GM19324 (cell line): Measurements from ENCODE around the gene ORC5.
"Not testable (repeated sequence)": the region's sequence is repeated elsewhere in the genome, so short reads cannot be mapped to it uniquely, and the experiment has no call there.

Experiments used
- ATAC-seq: cut with Tn5 transposase; IDR thresholded peaks from one replicate; pipeline ENCODE4 v1.9.1; 2021; ENCODE audit warnings: mild to moderate bottlenecking, moderate library complexity; ENCODE audit not compliant: unreplicated experiment, low FRiP score

The ORC5 gene

DNA sequence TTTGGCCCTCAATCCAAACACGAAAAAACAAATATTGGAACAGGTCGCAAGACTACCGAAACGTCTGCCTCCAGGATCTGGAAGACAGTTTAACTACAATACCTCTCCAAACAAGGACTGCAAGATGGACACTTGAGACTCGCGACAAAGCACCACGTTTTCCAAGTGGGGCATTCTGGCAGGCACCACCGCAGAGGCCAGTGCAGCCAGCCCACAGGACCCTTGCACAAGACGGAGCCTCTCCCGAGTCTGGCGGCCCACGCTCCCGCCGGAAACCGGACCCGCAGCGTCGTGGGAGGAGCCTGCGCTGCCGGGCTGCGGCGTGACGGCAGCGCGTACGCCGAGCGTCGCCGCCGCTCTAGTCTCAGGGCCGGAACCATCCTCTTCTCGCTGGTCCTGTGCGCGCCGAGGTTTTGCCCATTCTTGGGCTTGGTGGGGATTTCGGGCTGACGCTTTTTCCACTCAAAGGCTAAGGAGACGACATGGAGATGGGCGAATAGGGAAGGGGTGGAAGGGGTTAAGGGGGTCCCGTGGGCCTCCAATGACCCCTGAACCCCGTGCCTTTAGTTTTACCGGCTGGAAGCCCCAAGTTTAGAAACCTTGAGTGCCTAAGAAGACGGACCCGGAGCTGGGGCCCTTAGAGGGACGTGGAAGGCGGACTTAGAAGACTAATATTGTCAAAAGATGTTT, at the start of gene ORC5:
ORC5 (minus strand) TSS at position 283 of the 690 bp plus-strand sequence; CDS start at position 174, 109 bp downstream.
- ATAC-seq, result peak; percentile 100

DNA sequence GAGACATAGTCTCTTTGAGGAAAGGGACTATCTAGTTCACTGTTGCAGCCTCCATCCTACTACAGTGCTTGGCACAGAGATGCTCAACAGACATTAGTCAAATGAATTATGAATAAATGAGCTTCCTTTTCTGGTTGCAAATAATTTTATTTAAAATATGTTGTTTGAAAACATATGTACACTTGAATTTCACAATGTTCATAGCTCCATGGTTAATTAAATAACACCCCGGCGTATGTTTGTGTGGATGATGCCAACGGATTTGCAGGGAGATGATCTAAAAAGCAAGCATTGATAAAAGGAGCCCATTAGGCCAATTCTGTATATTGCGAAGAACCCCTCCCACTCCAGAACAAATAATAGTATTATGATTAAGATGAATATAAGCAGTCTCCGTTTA, 47.8 kb upstream of the ORC5 start:
- no peak for ATAC-seq

DNA sequence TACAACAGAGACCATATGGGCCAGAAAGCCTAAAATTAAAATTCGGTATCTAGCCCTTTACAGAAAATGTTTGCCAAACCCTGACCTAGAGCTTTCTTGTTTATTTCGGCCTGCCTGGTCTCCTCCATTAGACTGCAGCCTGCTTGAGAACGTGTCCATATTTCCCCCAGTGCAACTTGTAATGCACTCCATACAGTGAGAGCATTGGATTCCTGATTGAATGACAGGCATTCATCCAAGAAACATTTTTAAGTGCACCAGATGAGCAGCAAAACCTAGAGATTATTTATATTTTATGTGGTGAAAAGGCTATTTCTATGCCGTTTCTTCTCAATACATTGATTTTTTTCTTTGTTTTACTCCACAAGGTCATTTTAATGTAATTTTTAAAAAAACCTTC, 47.4 kb upstream of the ORC5 start:
- ATAC-seq, result no peak

DNA sequence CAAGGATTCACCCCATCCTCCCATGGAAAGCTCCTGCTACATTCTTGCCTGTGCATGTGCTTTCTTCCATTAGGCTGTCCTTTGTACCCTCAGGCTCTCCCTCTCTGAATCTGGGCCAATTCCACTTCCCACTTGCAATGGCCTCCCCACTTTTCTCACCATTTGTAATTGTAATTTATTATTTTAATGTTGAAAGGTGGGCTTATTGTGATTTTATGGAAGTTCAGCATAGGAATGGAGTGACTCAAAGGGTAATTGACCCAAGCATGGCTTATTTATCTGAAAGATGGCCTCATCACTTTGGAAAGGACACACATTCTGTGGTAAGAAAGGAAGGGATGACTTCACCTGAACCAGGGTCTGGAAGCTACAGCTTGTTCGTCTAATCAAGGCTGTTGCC, 46.9 kb upstream of the ORC5 start:
- ATAC-seq, result no peak

DNA sequence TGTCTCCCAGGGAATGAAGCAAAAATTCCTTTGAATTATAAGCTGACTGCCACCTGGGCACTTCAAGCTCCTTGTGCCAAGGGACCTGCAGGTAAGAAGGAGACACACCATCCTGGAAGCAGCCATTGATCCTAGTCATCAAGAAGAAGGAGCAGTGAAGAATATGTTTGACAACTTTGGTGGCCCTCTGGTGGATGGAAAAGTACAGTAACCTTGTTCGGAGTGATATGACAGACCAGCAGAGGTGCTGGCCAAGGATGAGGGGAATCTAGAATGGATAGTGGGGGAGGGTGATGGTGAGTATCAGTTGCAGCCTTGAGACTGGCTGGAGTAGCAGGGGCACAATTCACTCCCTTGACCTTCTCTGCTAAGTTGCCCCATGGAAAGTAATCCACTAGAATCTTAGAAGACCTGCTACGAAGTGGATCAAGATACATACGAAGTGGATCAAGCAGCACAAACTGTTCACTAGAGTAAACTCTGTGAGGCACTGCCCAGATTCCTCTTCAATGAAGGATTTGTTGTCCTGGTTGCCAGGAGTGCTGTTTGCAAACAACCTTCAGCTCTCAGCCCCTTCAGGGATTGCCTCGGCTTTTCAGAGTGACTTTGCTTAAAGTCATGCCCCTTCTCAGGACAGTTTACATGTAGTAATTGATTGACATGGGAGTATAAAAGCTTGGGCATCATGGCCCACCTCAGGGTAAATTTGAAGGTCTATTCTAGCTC, 44.8 kb upstream of the ORC5 start:
- no peak for ATAC-seq

DNA sequence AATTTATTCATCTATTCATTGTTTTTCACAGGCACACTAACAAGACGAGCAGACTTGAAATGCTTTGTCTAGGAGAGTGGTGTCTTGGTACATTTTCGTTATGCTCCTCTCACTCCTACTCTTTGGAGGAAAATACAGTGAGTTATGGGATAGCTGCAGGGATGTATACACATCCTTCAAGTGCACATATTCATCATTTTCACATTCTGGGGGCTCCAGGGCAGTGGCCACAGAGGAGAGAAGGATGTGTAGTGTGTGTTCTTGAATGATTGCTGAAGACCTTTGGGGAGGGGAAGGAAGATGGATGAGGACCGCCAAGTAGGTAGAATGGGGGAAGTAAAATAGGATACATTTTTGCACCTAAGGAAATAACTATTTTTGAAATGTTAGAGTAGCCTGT, 34.8 kb upstream of the ORC5 start:
- ATAC-seq, result no peak

DNA sequence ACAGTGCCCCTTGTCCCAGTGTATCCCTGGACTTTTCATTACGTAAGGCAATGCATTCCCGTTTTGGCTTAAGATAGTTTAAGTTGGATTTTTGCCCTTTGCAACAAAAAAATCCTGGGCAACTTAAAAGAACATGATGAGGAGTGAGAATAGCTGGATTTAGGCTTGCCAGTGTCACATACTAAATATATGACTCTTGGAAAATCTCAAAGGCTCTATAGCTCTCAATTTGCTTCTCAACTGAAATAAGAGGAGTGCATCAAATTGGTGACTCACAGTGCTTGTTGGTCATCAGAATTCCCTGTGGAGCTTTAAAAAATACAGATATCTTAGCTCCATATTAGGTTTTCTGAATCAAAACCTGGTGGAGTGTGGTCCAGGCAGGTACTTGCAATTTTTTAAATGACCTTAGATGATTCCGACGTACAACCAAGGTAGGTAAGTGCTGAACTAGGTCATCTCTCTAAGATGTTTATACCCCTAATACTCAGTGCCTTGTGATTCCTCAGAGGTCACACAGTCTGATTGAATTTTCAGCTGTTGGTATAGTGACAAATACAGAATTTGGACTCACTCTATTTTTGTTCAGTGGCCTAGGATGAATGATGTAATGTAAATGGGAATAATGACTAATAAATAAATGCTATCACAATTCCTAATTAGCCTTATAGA, 33.9 kb upstream of the ORC5 start:
- no peak for ATAC-seq

DNA sequence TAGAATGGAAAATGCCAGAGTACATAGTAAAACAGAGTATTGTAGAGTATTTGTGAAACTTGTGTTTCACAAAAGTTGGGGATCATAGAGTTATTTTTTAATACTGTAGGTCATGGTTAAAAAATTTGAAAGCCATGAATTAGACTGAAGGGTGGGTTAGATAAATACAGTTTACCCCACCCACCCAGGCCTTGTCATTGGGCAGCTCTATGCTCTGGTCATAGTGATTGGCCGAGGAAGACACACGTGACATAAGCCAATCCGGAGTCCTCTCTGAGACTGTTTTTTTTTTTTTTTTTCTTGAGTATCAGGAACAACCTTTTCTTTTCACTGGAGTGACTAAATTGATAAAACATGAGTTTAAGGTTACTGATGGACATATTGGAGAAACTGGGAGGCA, 33.3 kb upstream of the ORC5 start:
- ATAC-seq, result no peak

DNA sequence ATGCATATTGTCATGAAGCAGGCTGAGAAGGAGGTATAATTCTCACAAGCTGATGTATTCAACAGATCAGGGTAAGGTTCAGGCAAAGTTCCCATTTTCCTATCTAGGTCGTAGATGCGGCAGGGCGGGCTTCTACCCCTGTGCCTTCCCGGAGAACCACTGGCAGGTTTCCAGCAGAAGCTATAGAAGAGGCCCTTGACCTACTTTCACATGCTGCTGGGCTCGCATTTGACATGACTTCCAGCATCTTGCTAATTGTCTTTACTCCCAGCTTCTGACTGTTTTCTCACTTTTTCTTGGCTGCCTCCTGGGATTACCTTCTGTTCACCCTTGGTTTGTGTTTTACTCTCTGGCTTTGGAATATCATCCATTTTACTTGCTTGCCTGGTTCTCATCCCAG, 32.6 kb upstream of the ORC5 start:
- no peak for ATAC-seq

DNA sequence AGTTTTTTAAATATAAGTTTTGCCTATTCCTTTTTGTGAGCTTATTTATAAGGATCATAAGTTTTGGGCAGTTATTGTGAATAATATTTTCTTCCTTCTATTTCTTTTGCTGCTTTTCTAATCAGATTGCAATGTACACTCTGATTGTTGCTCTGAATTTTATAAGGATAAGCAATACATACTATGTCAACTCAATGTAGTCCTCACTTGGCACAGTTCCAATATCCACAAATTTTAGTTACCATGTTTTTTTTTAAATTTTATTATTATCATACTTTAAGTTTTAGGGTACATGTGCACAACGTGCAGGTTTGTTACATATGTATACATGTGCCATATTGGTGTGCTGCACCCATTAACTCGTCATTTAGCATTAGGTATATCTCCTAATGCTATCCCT, 27.2 kb upstream of the ORC5 start:
- ATAC-seq, result not testable (repeated sequence)

DNA sequence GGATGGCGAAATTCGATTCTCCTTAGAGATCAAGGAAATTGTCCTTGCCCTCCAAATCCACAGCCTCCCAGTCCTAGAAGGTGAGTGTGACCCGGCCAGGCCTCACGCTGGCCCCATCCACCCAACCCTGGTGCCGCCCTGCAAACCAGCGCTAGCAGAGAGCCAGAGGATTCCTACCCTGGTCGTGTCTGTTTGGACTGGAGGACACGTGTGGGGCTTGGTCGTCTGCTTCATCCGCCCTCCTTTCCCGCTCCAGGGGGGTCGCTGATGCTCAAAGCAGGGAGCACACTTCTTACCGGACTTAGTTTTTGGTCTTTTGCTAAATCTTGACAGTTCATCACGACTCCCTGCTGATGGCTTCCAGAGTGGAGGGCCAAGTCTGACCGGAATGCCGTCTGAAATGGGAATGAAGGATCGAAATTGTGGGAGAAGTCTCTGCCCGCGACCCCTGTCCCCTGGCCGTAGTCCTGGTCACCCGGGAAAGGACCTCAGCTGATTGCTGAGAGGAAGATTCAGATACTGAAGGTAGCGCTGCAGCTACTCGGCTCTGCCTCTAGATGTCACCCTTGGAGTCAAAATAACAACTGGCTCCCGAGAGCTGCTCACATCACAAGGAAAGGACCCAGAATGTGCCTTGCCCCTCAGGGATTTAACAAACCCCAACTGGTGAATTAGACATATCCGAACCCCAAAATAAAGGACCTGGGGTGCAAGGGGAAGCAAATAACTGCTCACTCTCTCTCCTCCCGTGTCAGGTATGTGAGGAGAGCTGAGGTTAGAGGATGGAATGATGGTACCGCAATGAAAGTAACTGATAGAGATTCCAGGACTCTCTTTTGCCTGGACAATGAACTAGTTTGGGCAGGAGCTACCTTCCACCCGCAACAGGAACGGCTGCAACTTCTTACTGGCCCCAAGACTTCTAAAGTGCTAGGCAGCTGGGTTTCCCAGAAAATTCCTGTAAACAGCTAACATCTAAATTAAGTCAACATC, 23.5 kb upstream of the ORC5 start:
- peak; percentile 78 for ATAC-seq

DNA sequence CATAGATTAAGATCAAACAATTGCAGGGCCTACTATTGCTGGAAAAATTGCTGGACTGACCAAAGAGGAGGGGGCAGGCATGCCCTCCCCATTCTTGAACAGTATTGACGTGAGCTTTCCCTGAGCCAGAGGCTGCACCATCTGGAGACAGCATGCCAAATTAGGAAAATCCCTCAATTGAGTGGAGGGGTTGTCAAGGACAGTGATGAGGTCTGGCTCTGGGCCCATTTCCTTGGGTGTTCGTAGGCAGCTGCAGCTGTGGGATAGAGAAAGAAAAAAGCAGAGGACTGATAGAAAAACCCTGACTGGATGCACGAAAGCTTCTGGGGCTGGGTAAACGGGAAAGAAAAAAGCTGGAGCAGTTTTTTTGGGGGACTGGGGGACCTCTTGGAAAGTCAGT, 22.8 kb upstream of the ORC5 start:
- ATAC-seq, result no peak

DNA sequence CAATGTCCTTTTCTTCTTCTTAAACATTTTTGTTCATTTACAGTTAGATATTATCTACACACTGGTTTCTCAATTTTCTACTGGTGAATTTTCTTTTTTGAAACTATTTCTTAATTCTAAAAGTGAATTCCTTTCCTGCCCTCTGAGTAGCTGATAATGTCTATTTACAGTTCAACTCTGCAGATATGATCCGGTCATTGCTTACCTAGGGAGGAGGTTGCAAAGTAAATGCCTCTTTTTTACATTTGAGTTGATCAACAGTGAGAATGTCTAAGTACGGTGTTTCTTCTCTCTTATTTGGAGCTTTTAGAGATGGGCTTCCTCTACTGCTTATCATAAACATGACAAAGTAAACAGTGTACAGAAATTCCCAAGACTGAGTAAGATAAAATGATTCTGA, 20.6 kb upstream of the ORC5 start:
- ATAC-seq, result no peak

DNA sequence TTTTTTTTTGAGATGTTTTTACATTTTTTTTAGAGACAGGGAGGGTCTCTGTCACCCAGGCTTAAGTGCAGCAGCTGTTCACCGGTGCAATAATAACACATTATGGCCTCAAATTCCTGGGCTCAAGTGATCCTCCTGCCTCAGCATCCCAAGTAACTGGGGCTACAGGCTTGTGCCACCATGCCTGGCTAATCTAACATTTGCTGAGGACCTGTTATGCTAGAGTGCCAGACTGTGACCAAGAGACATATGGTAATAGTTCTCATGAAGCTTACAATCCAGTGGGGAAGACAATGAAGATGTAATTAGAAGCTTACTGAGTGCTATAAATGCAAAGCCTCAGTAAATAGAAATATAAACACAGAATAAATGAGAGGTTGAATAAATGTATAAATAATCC, 17.6 kb upstream of the ORC5 start:
- ATAC-seq, result no peak

DNA sequence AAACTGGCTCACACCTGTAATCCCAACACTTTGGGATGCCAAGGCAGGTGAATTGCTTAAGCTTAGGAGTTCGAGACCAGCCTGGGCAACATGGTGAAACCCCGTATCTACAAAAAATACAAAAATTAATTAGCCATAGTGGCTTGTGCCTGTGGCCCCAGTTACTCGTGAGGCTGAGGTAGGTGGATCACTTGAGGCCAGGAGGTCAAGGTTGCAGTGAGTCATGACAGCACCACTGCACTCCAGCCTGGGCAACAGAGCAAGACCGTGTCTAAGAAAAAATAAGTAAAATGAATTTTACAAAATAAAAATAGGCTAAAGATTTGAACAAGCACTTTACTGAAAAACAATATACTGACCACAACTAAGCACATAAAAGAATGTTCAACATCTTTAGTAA, 9.8 kb upstream of the ORC5 start:
- no peak for ATAC-seq

DNA sequence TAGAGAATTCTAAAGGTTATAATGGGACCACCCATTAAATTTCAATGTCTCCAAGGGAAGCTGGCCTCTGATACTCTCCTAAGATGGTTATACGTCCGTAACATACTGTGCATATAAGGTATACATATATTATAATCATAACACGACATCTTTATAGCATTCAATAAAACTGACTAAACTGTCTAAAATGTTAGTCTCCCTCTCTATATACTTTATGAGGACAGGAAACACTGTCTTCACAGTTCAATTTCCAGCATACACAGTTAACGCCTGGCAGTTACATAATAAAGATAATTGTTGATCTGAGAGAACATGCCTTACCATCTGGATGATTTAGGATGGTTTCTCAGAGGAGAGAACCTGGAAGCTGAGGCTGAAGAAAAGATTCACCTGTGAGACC, 1.2 kb upstream of the ORC5 start:
- no peak for ATAC-seq

DNA sequence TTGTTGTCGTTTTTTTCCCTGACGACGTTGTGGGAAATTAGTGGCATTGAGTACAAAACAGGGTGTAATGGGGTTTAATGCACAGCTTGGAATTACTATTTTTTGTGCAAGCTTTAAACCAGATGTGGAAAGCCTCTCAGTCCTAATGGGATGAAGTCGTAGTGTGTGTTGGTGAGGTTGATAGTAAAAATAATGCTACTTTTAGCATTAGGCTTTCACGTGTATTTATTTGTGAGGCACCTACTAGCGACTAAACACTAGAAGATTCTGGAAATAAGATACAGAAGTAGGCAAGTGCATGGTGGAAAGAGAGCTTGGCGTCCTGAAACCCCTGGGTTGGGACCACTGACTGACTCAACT, 588 bp upstream of the ORC5 start:
- no peak for ATAC-seq

DNA sequence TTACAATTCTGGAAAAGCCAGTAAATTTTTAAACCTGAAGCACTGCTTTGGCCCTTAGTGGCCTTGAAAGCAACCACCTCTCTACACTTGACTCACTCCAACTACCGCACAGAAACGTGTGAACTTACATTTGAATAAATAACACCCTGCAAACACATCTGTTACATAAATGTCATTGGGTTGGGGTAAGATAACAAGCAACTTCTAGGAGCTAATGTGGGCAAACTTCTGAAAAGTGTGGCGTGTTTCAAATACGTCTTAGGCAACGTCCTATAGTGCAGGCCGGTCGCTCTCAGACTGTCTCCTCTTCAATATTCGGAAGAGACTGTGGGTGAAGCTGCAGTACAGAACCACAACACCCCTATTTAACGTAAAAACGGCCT, 474 bp downstream of the ORC5 start:
- peak; percentile 37 for ATAC-seq

DNA sequence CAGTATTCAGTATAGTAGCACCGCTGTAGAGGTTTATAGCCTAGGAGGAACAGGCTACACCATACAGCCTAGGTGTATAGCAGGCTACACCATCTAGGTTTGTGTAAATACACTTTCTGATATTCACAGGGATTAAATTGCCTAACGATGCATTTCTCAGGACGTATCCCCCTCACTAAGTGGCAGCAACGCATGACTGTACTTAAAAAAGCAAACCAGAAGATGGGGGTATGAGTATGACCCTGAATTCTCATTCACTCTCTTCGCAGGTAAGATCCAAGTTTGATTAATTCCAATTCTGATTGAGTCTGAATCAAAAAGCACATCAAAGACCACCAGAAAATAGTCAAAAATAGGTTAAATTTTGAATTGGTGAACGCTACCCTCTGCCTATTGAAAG, 972 bp downstream of the ORC5 start:
- ATAC-seq, result no peak

DNA sequence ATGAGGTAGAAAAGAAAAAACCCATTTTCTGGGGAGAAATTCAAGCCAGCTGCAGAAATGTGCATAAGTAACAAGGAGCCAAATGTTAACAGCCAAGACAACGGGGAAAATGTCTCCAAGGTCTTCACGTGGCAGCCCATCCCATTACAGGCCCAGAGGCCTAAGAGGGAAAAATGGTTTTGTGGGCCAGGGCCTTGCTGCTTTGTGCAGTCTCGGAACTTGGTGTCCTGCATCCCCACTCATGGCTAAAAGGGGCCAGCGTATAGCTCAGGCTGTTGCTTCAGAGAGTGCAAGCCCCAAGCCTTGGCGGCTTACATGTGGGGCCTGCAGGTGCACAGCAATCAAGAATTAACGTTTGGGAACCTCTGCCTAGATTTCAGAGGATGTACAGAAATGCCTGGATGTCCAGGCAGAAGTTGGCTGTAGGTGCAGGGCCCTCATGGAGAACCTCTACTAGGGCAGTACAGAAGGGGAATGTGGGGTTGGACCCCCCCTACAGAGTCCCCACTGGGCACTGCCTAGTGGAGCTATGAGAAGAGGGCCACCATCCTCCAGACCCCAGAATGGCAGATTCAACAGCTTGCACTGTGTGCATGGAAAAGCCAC, 9.0 kb downstream of the ORC5 start:
- ATAC-seq, result no peak
